ENCODE results near the gene CD58.
"Not testable (repeated sequence)": the region's sequence is repeated elsewhere in the genome, so short reads cannot be mapped to it uniquely, and the experiment has no call there.

Gene CD58, protein sequence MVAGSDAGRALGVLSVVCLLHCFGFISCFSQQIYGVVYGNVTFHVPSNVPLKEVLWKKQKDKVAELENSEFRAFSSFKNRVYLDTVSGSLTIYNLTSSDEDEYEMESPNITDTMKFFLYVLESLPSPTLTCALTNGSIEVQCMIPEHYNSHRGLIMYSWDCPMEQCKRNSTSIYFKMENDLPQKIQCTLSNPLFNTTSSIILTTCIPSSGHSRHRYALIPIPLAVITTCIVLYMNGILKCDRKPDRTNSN

DNA sequence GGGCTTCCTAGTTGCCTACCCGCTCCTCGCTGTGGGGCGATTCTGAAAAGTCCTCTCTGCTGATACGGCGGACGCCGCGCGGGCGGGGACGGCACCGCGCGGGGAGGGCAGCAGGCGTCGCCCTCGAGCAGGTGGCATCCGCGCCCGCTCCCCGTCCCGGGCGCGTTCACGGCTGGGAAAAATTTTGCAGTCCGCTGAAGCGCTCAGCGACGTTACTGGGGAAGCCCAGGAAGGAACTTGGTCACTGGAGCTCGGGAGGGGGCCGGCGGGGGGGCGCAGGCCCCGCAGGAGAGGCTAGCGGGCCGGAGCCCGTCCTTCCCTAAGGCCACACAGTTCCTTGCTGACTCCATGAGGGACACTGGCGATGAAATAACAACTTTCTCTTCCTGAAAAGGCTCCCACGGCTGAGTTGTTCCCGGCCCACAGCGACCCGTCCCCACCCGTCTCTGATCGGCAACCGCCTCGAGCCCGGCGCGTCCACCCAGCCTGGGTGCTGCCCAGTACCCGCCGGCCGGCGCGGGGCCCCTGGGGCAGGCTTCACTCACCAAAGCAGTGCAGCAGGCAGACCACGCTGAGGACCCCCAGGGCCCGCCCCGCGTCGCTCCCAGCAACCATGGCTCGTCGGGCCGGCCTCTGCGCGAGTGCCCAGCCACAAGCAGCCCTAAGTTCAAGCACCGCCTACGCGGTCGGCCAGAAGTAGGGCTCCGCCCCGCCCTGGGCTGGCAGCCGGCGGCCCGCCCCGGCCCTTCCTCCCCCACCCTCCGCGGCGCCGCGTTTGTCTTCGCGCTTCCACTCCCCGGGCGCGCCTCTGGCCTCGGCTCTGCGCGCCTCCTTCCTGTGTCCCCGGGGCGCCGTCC is at the start of gene CD58:
Gene CD58, minus strand, starts transcription at position 669 of the 857 bp plus-strand sequence. Its CDS starts 54 bp downstream, at position 615.
- peak within 1 kb of the TSS; percentile 75 for H3K4me3 Mint-ChIP-seq
- CTCF ChIA-PET, result interaction anchor here (0.7 to 1.0 kb wide), 4 partner anchors 19 to 85 kb away, joined by 3 to 4 read pairs (median 3); no protein-coding TSS in a partner anchor
- H3K27me3 Mint-ChIP-seq, result peaks cover 26% of the 10 kb centered on the region
- H3K27ac Mint-ChIP-seq, result peak within 1 kb of the TSS; percentile 79
- DNase-seq, result peak; percentile 87
- H3K36me3 Mint-ChIP-seq, result peaks cover 22% of the 10 kb centered on the region
- no peaks in the 10 kb centered on the region for H3K9me3 Mint-ChIP-seq
- H3K4me1 Mint-ChIP-seq, result peaks cover 56% of the 10 kb centered on the region

DNA sequence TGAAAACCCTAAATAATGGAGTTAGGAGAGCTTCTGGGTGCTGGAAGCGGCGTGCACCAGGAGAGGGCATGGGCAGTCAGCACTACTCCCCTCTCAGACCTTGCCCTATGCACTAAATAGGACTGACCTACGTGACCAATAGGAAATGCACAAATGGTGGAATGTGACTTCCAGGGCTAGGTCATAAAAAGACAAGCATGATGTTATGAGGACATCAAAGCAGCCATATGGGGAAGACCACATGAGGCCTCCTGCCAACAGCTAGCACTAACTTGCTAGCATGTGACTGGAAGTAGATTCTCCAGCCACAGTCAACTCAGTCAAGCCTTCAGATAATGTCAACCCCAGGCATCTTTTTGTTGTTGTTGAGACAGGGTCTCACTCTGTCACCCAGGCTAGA is 49.6 kb upstream of the CD58 start:
- H3K27ac Mint-ChIP-seq, DNase-seq, H3K4me1 Mint-ChIP-seq, CTCF ChIA-PET, H3K9me3 Mint-ChIP-seq, H3K4me3 Mint-ChIP-seq, H3K36me3 Mint-ChIP-seq: not testable (repeated sequence)
- peaks cover 16% of the 10 kb centered on the region for H3K27me3 Mint-ChIP-seq

DNA sequence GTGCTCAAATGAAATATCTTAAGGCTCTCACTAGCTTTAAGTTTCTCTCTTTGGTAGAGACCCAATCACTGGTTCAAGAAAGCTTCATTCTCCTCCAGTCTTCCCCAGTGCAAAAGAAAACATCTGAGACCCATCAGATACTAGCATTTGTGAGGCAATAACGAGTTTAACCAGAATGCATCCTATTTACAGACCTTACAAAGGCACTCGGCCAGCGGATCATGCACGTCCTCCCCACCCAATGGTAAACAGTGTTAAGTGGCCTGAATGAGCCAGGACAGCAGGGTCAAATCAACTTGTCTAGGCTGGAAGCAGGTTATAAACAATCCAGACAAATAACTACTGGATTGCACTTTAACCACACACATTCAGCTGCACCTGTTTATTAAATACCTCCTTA is 48.3 kb upstream of the CD58 start:
- CTCF ChIA-PET, H3K4me1 Mint-ChIP-seq: not testable (repeated sequence)
- H3K27me3 Mint-ChIP-seq, result peaks cover 14% of the 10 kb centered on the region

DNA sequence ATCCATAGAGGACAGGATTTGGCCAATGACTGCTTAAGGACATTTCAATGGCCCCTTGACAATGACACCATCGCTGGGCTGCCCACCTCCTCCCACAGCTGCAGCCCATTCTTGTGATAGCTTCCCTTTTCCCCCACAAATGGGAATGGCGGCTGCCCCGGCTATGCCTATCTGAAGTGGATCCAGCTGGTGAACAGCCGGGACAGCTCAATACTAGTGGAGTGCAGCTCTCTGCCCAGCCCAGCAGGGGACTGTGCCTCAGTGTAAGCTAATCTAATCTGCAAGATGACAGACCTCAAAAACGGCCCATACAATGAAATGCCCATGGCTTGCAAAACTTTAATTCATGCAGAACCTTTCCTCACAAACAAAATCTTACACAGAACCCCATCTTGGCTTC is 47.0 kb upstream of the CD58 start:
- H3K27ac Mint-ChIP-seq, CTCF ChIA-PET, H3K4me1 Mint-ChIP-seq, DNase-seq, H3K36me3 Mint-ChIP-seq, H3K4me3 Mint-ChIP-seq, H3K9me3 Mint-ChIP-seq: not testable (repeated sequence)
- peaks cover 14% of the 10 kb centered on the region for H3K27me3 Mint-ChIP-seq

More for the DNA sequence above, 48.3 kb upstream of the CD58 start:
- DNase-seq, H3K4me3 Mint-ChIP-seq, H3K27ac Mint-ChIP-seq, H3K36me3 Mint-ChIP-seq, H3K9me3 Mint-ChIP-seq: not testable (repeated sequence)

DNA sequence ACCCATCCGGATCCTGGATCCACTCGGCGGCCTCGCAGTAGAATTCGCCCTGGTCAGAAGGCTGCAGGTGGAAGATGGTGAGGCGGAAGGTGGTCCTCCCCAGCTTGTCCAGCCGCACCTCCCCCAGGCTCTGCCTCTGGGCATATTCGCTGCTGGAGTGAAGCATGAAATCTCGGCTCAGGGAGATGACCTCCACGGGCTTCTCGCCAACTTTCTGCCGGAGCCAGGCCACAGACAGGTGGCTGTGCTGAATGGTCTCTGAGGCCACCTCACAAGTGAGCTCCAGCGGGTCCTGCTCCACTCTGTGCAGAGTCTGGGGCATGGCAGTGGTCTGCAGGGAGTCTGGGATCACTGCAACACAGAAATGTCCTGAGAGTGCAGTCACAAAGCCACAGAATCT is 43.0 kb upstream of the CD58 start:
- H3K9me3 Mint-ChIP-seq, H3K27ac Mint-ChIP-seq, DNase-seq, H3K4me3 Mint-ChIP-seq, H3K36me3 Mint-ChIP-seq, H3K4me1 Mint-ChIP-seq, CTCF ChIA-PET: not testable (repeated sequence)
- H3K27me3 Mint-ChIP-seq, result peaks cover 21% of the 10 kb centered on the region

DNA sequence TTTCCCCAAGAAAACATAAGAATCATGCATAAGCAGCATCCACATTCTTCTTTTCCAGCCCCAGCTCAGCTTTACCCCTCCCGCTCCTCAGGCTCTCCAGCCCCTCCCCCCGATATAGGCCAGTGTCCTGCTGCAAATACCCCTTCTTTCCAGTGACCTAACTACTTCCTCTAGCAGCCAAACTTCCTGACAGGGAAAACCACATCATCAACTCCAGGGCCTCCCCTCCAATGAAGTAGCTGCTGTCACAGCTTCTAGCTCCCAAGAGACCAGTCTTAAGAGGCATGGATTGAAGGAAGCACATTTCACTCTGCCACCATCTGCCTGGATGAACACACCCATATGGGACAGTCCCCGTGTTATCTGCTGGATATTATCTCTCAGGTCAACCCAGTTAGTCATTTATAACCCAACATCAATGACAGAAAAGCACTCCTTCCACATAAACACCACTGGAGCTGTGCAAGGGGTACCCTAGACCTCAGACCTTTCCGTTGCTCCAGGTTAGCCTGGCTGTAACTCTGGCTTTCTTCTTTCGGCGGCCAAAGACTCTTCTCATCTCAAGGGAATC is 39.1 kb upstream of the CD58 start:
- not testable (repeated sequence) for H3K27ac Mint-ChIP-seq

DNA sequence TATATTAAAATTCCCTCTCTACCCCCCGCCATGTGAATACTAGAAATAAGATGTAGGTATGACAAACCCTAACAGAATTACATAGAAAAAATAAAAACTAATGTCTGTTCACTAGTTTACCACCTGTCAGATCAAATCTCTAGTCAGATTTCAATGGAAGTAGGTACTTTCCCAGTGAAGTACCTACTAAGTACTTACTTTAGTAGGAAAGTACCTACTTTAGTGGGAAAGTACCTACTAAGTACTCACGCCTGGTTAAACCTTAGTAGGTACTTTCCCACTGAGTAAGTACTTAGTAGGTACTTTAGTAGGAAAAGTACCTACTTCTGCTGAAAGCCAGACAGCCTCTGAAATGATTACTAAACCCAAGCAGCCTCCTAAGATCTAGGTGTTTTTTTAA is 38.0 kb upstream of the CD58 start:
- H3K9me3 Mint-ChIP-seq, H3K36me3 Mint-ChIP-seq, CTCF ChIA-PET, H3K27ac Mint-ChIP-seq, H3K4me3 Mint-ChIP-seq, H3K4me1 Mint-ChIP-seq, DNase-seq: not testable (repeated sequence)
- peaks cover 17% of the 10 kb centered on the region for H3K27me3 Mint-ChIP-seq

More for the DNA sequence above, 39.1 kb upstream of the CD58 start:
- H3K36me3 Mint-ChIP-seq, DNase-seq, CTCF ChIA-PET, H3K4me1 Mint-ChIP-seq, H3K4me3 Mint-ChIP-seq, H3K9me3 Mint-ChIP-seq: not testable (repeated sequence)
- H3K27me3 Mint-ChIP-seq, result peaks cover 20% of the 10 kb centered on the region

DNA sequence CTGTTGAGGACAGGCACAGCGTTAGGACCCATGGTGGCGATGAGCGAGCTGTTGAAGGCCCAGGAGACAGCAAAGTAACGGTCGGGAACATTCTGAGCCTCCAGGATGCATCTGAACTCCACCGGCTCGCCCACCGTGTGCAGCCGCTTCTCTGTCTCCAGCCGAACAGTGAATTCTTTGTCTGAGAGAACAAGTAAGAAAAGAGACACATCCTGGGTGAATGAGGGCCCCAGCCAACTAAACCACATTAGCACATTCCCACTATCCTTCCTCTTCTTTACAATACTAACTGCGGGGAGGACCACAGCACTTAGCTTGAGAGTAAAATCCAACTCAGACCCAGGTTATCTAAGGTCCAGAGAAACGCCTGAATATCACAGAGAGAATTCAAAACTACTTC is 37.3 kb upstream of the CD58 start:
- H3K27ac Mint-ChIP-seq, H3K4me1 Mint-ChIP-seq, DNase-seq, H3K36me3 Mint-ChIP-seq, H3K9me3 Mint-ChIP-seq, H3K4me3 Mint-ChIP-seq, CTCF ChIA-PET: not testable (repeated sequence)
- H3K27me3 Mint-ChIP-seq, result peaks cover 21% of the 10 kb centered on the region

DNA sequence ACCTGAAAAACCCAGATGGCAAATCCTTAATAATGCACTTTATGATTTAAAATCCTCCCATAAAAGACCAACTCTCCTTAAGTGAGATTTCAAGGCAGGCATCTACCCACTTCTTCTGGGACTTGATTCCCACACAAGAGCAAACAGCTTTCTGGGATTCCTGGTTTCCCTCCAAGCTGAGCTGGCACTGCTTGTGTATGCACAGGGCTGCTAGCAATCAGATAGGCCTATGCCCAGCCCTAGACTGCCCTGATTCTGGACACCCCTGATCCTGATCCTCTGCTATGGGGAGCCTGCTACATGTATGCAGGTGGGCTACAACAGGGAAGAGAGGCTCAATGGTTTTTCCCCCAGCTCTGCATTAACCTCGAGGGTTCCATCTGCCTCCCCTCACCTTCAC is 36.6 kb upstream of the CD58 start:
- H3K9me3 Mint-ChIP-seq, CTCF ChIA-PET, H3K4me3 Mint-ChIP-seq, H3K4me1 Mint-ChIP-seq, H3K27ac Mint-ChIP-seq, H3K36me3 Mint-ChIP-seq, DNase-seq: not testable (repeated sequence)
- H3K27me3 Mint-ChIP-seq, result peaks cover 19% of the 10 kb centered on the region

DNA sequence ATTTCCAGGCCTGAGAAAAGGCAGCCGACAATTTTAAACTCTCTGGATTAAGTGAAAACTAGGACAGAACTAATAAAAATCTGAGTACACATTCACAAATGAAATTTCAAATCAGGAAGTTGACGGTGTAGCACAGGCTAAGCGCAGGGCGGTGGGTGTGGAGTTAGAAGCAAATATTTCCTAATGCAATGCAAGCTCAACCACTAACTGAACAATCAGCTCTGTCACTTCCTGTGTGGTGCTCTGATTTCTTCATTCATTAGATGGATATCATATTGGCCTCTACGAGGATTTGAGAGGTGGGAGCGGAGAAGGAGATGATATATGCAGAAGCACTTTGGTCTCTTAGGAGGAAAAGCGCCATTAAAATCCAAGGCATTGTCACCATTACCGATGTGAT is 35.2 kb upstream of the CD58 start:
- H3K4me3 Mint-ChIP-seq, H3K36me3 Mint-ChIP-seq, DNase-seq, H3K9me3 Mint-ChIP-seq, CTCF ChIA-PET, H3K4me1 Mint-ChIP-seq, H3K27ac Mint-ChIP-seq: not testable (repeated sequence)
- H3K27me3 Mint-ChIP-seq, result peaks cover 11% of the 10 kb centered on the region

DNA sequence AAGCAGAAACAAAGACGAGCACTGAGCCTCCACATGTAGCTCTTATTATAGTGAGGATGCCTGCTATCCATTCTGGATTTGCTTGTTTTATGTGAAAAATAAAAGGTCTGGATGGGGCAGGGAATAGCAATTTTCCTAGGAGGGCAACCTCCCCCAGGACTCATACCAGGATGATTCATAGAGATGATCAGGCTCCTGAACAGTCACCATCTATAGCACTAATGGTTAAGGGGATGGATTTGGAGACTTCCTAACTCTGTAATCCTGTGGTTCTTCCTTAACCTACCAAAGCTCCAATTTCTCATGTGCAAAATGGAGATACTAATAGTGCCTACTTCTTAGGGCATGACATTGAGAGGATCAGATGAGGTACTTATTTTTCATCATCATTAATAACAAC is 34.5 kb upstream of the CD58 start:
- H3K36me3 Mint-ChIP-seq, result no peaks in the 10 kb centered on the region
- peaks cover 7% of the 10 kb centered on the region for H3K4me1 Mint-ChIP-seq
- H3K9me3 Mint-ChIP-seq, result no peaks in the 10 kb centered on the region
- CTCF ChIA-PET, result no interaction called here
- H3K27me3 Mint-ChIP-seq, result peaks cover 10% of the 10 kb centered on the region
- DNase-seq, result no peak
- no peak overlapping the region for H3K4me3 Mint-ChIP-seq
- H3K27ac Mint-ChIP-seq, result no peak overlapping the region

DNA sequence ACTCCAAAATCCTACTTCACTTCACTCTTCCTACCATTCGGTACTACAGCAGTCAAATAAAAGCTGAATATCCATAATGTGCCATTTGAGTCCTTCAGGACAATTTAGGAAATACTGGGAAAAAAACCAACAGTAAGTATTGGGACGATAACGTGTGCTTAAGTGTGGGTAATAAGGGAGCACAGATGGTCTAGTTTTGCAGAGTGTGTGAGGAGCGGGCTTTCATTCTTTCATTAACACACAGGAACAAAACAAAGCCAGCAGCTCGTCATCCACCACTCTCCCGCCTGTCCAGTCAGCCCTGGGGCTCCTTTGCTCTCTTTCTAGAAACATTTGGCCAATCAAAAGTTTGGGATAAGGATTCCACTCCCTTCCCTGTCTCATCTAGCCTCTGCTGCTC is 33.6 kb upstream of the CD58 start:
- not testable (repeated sequence) for H3K9me3 Mint-ChIP-seq, H3K4me1 Mint-ChIP-seq, H3K36me3 Mint-ChIP-seq, H3K27ac Mint-ChIP-seq, DNase-seq, H3K4me3 Mint-ChIP-seq
- H3K27me3 Mint-ChIP-seq, result peaks cover 11% of the 10 kb centered on the region
- CTCF ChIA-PET, result interaction anchor here (0.8 kb wide), 1 partner anchor 9 kb away, joined by 3 read pairs; no protein-coding TSS in a partner anchor

DNA sequence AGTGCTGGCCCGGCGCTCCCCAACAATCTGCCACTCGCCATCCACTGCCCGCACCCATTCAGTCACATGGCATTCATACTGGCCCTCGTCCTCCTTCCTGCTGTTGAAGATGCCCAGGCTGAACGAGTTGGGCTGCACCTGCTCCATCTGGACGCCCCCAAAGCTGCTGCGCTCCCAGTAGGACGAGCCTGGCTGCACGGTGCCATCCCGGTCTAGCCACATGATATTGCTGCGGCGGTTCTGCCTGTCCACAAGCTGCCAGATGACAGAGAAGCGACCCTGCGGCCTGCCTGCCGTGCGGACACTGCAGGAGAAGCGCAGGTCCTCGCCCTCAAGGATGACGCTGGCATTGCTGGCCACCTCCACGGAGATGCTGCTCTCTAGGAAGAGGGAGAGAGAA is 32.8 kb upstream of the CD58 start:
- H3K4me1 Mint-ChIP-seq, H3K4me3 Mint-ChIP-seq, H3K27ac Mint-ChIP-seq, H3K9me3 Mint-ChIP-seq, DNase-seq, H3K36me3 Mint-ChIP-seq: not testable (repeated sequence)
- peaks cover 13% of the 10 kb centered on the region for H3K27me3 Mint-ChIP-seq
- CTCF ChIA-PET, result interaction anchor here (0.8 kb wide), 1 partner anchor 8 kb away, joined by 3 read pairs; no protein-coding TSS in a partner anchor

DNA sequence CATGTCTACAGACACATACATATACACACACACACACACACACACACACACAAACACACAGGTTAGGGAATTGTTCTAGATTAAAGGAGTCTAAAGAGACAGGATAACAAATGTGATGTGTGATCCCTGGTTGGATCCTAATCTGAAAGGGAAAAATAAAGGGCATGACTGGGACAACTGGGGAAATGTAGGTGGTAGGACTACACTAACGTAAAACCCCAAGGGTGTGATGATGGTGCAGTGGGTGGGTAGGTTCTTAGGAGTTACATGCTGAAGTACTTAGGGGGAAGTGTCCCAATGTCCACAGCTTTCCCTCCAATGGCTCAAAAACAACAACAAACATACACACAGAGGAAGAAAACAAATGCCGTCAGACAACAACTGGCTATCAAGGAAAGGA is 28.5 kb upstream of the CD58 start:
- H3K4me3 Mint-ChIP-seq, CTCF ChIA-PET, H3K9me3 Mint-ChIP-seq, H3K27ac Mint-ChIP-seq, DNase-seq, H3K36me3 Mint-ChIP-seq: not testable (repeated sequence)
- Mint-ChIP-seq H3K4me1 (peaks cover 10% of the 10 kb centered on the region), H3K27me3 (peaks cover 39% of the 10 kb centered on the region)
